Esophagus muscularis mucosa (tissue), 4 donors: ENCODE measurements around the gene DNAAF5. TPM values are rescaled to one million over a fixed set of nuclear protein-coding genes. Genes with fewer than 3 reads are reported as not detected.
A peak's percentile ranks its signal among the peaks of the same experiment; 100 is the strongest.

Experiments used
- DNase-seq: peaks from one replicate; pipeline ENCODE4 v3.0.0-alpha.2; 2017; ENCODE audit errors: extremely low spot score
- H3K27ac ChIP-seq, 4 donors: fragments of 200-600 bp; sonication (generic); replicated peaks in 1 of 4; 1 replicate in 3 of 4; 2 replicates in 1 of 4; pipeline ENCODE4 v1.5.1; 2016 to 2019; ENCODE audit warnings: mild to moderate bottlenecking in 1 of 4
- H3K27me3 ChIP-seq, 4 donors: fragments of 200-600 bp; sonication (generic); one replicate each; pipeline versions ENCODE4 v1.5.1 to v1.6.0; 2016 to 2019
- H3K36me3 ChIP-seq, 4 donors: fragments of 200-600 bp; sonication (generic); one replicate each; pipeline ENCODE4 v1.5.1; 2016 to 2019
- H3K4me1 ChIP-seq, 4 donors: fragments of 200-600 bp; sonication (generic); one replicate each; pipeline ENCODE4 v1.5.1; 2016 to 2019
- H3K4me3 ChIP-seq, 4 donors: fragments of 200-600 bp; sonication (generic); 1 replicate in 2 of 4; 2 replicates in 2 of 4; pipeline ENCODE4 v1.5.1; 2016 to 2019; ENCODE audit warnings: mild to moderate bottlenecking in 4 of 4, moderate library complexity in 1 of 4
- H3K9me3 ChIP-seq, 4 donors: fragments of 200-600 bp; sonication (generic); 1 replicate in 3 of 4; 2 replicates in 1 of 4; pipeline ENCODE4 v1.5.1; 2016 to 2019
- EP300 ChIP-seq: sonication (generic); formaldehyde crosslinking; IDR thresholded peaks from one replicate; pipeline ENCODE4 v1.6.1; 2017; ENCODE audit warnings: antibody characterized with exemption
- POLR2A ChIP-seq: fragments of 450-650 bp; IDR thresholded peaks from one replicate; pipeline ENCODE4 v1.6.1; 2017; ENCODE audit warnings: antibody characterized with exemption, moderate library complexity, mild to moderate bottlenecking, low read depth
- POLR2AphosphoS5 ChIP-seq, 2 donors: sonication (generic); formaldehyde crosslinking; IDR thresholded peaks; one replicate each; pipeline ENCODE4 v1.6.1; 2017; ENCODE audit warnings: antibody characterized with exemption in 2 of 2
- WGBS: methylation state at CpG from one replicate; pipeline ENCODE4 v1.1.5; 2018; 5-methylcytosine and 5-hydroxymethylcytosine counted together
- intact Hi-C: fragments of 100-400 bp; cut with DNase I; formaldehyde crosslinking; loops from one replicate; pipeline ENCODE4 v1.15.1; 2023
- total RNA-seq, 4 donors: library from RNA; depleted of rRNA; stranded (reverse); fragments of >200 nt; gene quantifications; one replicate each; pipeline versions ENCODE4 v1.1.0 to v1.2.1, GENCODE V29; 2016
- TF ChIP-seq, protein P1 (sequence below), 3 experiments: fragments of 200-600 bp in 2 of 3; fragments of 450-650 bp in 1 of 3; sonication (generic) in 2 of 3; IDR thresholded peaks; one replicate each; pipeline ENCODE4 v1.5.1; 2017 to 2019; ENCODE audit warnings: antibody characterized with exemption in 3 of 3, mild to moderate bottlenecking in 2 of 3, moderate library complexity in 1 of 3

The DNAAF5 gene
- total RNA-seq, 4 donors from 2014 or later = 21.2 to 32.7 (median 29.4) TPM

DNA sequence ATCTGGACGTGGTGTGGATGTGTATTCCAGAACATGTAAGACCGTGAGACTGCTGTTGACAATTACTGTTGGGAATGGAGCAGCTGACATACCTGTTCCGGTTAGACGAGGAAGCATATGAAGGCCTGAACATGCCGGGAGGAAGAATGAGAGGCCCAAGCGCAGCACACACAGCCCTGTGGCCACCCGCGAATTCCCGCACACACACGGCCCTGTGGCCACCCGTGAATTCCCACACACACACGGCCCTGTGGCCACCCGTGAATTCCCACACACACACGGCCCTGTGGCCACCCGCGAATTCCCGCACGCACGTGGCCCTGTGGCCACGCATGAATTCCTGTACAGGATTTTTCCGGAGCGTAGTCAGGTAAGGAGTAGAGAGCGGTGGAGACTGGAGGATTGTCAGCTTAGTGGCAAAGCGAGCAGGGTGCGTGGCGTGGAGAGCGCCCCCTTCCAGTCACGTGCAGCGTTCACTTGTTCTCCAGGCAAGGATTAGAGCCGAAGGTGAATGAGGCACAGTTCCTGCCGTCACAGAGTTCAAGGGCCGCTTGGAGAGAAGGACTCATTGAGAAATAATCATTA, 96.3 kb downstream of the DNAAF5 start:
- peak overlapping the region; percentile 72 to 91 (median 84) for H3K27ac ChIP-seq
- 72% methylated on average over 26 of the region's 32 CpGs for WGBS
- H3K27me3 ChIP-seq = no peaks in the 10 kb centered on the region
- peaks cover 0 to 7% (median 0%) of the 10 kb centered on the region in 4 donors for H3K36me3 ChIP-seq
- peaks cover 85 to 98% (median 97%) of the 10 kb centered on the region in 4 donors for H3K4me1 ChIP-seq
- H3K9me3 ChIP-seq = no peaks in the 10 kb centered on the region
- no peak overlapping the region for H3K4me3 ChIP-seq
- DNase-seq = no peak
- TF ChIP-seq POLR2AphosphoS5 (IDR thresholded peaks at IDR 0.05) = no peak
- no peak for TF ChIP-seq EP300
- TF ChIP-seq, protein P1, sequence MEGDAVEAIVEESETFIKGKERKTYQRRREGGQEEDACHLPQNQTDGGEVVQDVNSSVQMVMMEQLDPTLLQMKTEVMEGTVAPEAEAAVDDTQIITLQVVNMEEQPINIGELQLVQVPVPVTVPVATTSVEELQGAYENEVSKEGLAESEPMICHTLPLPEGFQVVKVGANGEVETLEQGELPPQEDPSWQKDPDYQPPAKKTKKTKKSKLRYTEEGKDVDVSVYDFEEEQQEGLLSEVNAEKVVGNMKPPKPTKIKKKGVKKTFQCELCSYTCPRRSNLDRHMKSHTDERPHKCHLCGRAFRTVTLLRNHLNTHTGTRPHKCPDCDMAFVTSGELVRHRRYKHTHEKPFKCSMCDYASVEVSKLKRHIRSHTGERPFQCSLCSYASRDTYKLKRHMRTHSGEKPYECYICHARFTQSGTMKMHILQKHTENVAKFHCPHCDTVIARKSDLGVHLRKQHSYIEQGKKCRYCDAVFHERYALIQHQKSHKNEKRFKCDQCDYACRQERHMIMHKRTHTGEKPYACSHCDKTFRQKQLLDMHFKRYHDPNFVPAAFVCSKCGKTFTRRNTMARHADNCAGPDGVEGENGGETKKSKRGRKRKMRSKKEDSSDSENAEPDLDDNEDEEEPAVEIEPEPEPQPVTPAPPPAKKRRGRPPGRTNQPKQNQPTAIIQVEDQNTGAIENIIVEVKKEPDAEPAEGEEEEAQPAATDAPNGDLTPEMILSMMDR (IDR thresholded peaks at IDR 0.05) = no peak
- TF ChIP-seq POLR2A = no peak
- intact Hi-C loops = no loop called here

DNA sequence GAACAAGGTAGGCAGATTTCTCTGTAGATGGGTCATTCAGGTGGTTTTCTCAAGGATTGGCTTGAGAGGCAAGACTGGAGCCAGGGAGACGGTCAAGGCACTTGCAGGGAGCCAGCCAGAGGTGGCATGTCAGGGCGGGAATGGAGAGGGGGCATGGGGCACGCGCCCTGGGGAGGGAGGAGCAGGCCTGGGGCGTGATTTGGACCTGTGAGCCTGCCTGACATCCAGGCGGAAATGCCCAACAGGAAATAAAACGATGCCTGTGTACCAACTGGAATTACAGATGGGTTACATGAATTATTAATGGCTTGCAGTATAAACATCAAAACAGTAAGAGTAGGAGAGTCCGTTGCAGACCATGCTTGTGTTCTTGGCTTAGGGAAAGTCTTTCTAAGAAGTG, 97.2 kb downstream of the DNAAF5 start:
- H3K27ac ChIP-seq = peak overlapping the region; percentile 72 to 91 (median 84)
- no peaks in the 10 kb centered on the region for H3K27me3 ChIP-seq
- intact Hi-C loops = no loop called here
- H3K4me3 ChIP-seq = no peak overlapping the region
- no peaks in the 10 kb centered on the region for H3K9me3 ChIP-seq
- H3K4me1 ChIP-seq = peaks cover 86 to 96% (median 95%) of the 10 kb centered on the region in 4 donors
- TF ChIP-seq EP300 = no peak
- no peak for TF ChIP-seq POLR2AphosphoS5 (IDR thresholded peaks at IDR 0.05)
- no peak for TF ChIP-seq POLR2A
- TF ChIP-seq, protein P1 (IDR thresholded peaks at IDR 0.05) = no peak
- no peak for DNase-seq
- WGBS = 58% methylated on average over 8 of the region's 8 CpGs
- H3K36me3 ChIP-seq = peaks cover 0 to 7% (median 0%) of the 10 kb centered on the region in 4 donors

DNA sequence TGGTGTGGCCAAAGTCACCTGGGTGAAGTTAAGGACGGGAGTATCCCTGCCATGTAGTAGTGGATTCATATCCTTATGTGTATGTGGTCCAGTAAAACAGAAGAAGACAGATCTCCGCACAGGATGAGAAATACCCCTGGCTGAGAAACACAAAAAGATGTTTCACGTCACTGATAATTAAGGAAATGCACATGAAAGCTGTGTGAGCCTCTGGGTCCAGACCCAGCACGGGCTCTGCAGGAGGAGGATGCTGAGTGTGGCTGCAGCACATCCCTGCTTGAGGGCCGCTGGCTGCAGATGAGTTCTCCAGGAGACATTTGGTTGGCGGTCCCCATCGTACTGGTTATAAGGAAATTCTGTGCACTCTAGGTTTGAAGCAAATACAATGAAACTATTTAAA, 97.6 kb downstream of the DNAAF5 start:
- intact Hi-C loops = no loop called here
- DNase-seq = no peak

DNA sequence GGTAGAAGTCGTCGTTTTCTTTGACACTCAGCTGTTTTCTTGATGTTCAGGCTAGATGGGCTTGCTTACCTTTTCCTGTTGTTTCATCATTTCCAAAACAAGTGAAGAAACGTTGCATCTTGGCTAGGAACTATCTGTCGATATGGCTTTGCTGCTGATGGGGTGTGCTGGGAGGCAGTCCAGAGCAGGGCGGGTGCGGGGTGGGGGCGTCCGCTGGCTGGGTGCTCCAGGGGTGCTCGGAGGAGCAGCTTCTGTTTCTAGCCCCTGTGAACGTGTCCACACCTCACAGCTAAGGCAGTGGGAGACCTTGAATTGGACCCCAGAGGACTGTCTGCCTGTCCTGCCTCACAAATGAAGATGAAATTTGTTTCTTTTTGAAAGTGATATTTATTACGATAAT, 98.2 kb downstream of the DNAAF5 start:
- intact Hi-C loops = no loop called here
- Histone ChIP-seq H3K4me3 (peak overlapping the region in 1 of 4 donors; percentile 27), H3K4me1 (peaks cover 94 to 97% (median 95%) of the 10 kb centered on the region in 4 donors), H3K27me3 (no peaks in the 10 kb centered on the region), H3K9me3 (no peaks in the 10 kb centered on the region), H3K36me3 (peaks cover 0 to 7% (median 0%) of the 10 kb centered on the region in 4 donors), H3K27ac (peak overlapping the region; percentile 72 to 91 (median 84))
- no peak for DNase-seq
- TF ChIP-seq POLR2A = no peak
- TF ChIP-seq, protein P1 (IDR thresholded peaks at IDR 0.05) = no peak
- no peak for TF ChIP-seq EP300
- TF ChIP-seq POLR2AphosphoS5 (IDR thresholded peaks at IDR 0.05) = no peak
- WGBS = 58% methylated on average over 9 of the region's 11 CpGs

More for the DNA sequence above, 97.6 kb downstream of the DNAAF5 start:
- H3K9me3 ChIP-seq = no peaks in the 10 kb centered on the region
- no peak overlapping the region for H3K4me3 ChIP-seq
- H3K27ac ChIP-seq = peak overlapping the region; percentile 72 to 91 (median 84)
- H3K27me3 ChIP-seq = no peaks in the 10 kb centered on the region
- H3K36me3 ChIP-seq = peaks cover 0 to 7% (median 0%) of the 10 kb centered on the region in 4 donors
- peaks cover 90 to 96% (median 95%) of the 10 kb centered on the region in 4 donors for H3K4me1 ChIP-seq
- TF ChIP-seq, protein P1 (IDR thresholded peaks at IDR 0.05) = no peak
- 40% methylated on average over 7 of the region's 7 CpGs for WGBS

DNA sequence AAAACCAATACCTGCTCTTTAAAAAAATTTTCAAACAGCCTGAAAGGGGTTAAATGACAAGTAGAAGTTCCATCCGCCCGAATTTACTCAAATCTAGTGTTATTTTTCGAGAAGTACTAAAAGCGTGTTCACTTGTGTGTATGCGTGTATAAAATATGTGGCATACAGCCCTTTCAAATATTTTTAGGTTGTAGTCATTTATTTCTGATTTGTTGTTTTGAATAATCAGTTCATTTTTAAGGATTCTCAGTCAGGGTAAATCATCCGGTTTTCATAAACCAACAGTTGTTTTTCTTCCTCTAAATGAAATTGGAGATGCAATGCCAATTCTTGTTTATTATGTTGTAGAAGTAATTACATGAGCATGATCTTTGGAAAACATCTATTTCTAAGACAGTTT, 98.9 kb downstream of the DNAAF5 start:
- no peak for DNase-seq
- intact Hi-C loops = no loop called here
- Histone ChIP-seq H3K9me3 (no peaks in the 10 kb centered on the region), H3K27ac (peak overlapping the region; percentile 72 to 91 (median 84)), H3K27me3 (no peaks in the 10 kb centered on the region), H3K36me3 (peaks cover 0 to 7% (median 0%) of the 10 kb centered on the region in 4 donors), H3K4me1 (peaks cover 94 to 97% (median 95%) of the 10 kb centered on the region in 4 donors), H3K4me3 (peak overlapping the region in 1 of 4 donors; percentile 27)
- no peak for TF ChIP-seq EP300
- no peak for TF ChIP-seq POLR2AphosphoS5 (IDR thresholded peaks at IDR 0.05)
- TF ChIP-seq POLR2A = no peak
- TF ChIP-seq, protein P1 (IDR thresholded peaks at IDR 0.05) = no peak
- WGBS = 59% methylated on average over 6 of the region's 6 CpGs
